HG03378 (cell line): ENCODE measurements around the gene SYT12.
"Not testable (repeated sequence)": the region's sequence is repeated elsewhere in the genome, so short reads cannot be mapped to it uniquely, and the experiment has no call there.

Experiments used
- ATAC-seq: cut with Tn5 transposase; IDR thresholded peaks from one replicate; pipeline ENCODE4 v1.9.1; 2021; ENCODE audit warnings: mild to moderate bottlenecking, moderate library complexity; ENCODE audit not compliant: unreplicated experiment

SYT12 gene

DNA sequence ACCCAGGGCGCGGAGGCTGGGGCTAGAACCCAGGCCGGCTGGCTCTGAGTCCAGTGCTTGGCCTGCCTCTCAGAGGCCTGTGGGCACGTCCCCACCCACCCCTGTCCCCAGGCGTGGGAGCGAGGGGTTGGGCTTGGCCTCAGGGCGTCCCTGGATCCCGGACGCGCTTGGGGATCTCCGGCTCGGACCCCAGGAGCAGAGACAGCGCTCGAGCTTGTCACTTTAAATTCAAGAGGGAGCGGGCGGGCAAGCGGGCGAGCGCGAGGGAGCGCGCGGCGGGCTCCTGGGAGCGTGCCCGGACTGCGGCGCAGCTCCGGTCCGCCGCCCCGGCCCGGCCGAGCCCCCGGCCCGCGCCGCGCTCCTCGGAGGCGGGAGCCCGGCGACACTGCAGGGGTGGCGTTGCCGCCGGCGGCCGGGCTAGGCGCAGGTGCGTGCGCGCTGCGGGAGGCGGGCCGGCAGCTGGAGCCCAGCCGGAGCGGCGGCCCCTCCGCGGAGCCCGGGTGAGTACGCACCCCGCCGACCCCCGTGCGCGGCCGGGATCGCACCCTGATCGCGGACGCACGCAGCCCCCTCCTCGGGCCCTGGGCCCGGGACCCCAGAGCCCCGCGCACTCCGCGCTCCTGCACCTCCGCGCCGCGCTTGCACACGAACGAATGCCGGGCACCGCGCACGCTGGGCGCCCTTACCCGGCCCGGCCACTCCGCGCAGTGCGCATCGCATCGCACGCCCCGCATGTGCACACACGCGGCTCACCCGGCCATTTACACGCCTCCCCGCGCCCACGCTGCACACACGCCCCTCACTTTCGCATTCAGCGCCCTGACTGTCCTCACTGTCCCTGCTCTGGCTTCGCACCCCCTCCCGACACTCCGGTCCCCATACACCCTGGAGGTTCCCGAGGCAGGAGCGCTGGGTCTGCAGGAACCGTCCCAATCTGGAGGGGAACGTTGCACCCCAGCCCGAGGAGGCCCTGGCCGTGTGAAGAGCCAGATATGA is at the start of gene SYT12:
SYT12 (plus strand) TSS at position 174 of the 996 bp plus-strand sequence. CDS start 7,011 bp downstream, outside the sequence.
- no peak for ATAC-seq

GRCh38 chr11:66973956-66974580 is 48.9 kb upstream of the SYT12 start:
- no peak for ATAC-seq

DNA sequence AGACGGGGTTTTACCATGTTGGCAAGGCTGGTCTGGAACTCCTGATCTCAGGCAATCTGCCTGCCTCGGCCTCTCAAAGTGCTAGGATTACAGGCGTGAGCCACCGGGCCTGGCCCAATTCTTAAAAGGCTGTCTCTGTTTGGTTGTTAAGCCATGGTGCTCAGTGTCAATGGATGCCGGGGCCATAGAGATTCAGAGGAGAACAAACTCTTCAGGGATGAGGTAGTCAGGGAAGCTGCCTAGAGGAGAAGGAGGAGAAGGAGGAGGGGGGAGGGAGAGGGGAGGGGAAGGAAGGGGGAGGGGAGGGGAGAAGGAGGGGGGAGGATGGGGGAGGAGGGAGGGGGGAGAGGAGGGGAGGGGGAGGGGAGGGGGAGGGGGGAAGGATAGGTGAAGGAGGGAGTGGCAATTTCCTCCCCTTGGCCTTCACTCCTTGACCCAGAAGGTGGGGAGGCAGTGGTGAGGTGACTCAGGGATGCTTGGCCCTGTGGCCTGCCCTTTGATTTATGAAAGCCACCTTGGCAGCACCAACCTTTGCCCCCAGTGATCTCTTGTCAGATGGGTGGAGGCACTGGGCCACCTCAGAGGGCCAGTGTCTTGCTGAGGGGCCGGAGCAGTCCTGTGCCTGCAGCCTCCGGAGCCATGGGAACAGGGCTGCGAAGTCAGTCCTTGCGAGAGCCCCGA is 48.1 kb upstream of the SYT12 start, which contains the start of gene C11orf86:
C11orf86 (plus strand) TSS at position 581 of the 681 bp plus-strand sequence; CDS start at position 640, 59 bp downstream.
- ATAC-seq, result no peak

- ATAC-seq, result no peak
These were observed 47.4 kb upstream of the SYT12 start for GRCh38 chr11:66975405-66976027.

DNA sequence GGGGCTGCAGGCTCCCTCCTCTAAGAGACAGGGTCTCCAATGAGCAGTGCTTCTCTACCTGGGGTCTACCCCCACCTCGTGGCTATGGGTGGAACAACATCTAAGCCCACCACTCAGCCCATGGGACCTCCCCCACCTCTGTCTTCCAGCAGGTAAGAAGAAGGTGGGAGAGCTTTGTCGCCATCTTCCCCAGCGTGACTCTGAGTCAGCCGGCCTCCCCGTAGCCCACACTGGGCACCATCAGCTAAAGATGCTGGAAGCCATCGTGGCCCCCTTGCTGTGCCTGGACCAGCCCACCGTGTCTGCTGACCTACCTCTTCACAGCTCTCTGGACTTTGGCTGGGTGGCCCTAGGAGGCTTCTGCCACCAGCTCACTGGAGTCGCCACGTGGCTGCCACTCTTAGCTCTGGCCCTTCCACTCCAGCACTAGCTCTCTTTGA is 46.9 kb upstream of the SYT12 start:
- ATAC-seq, result no peak

GRCh38 chr11:66976925-66977324 is 46.0 kb upstream of the SYT12 start:
- no peak for ATAC-seq

DNA sequence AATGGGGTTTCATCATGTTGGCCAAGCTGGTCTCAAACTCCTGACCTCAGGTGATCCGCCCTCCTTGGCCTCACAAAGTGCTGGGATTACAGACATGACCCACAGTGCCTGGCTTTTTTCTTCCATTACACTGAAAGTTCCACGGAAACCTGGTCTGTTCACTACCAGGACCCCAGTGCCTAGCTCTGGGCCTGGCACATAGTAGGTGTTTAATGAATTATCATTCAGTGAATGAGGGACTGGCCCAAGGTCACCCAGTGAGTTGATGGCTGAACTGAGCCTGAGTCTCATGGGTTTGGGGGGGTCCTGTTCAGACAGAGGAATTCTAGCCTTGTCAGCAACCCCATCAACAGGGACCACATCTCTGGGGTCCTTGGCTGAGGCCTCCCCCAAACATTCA is 44.7 kb upstream of the SYT12 start:
- no peak for ATAC-seq

GRCh38 chr11:66978717-66979116 is 44.2 kb upstream of the SYT12 start:
- ATAC-seq, result no peak

DNA sequence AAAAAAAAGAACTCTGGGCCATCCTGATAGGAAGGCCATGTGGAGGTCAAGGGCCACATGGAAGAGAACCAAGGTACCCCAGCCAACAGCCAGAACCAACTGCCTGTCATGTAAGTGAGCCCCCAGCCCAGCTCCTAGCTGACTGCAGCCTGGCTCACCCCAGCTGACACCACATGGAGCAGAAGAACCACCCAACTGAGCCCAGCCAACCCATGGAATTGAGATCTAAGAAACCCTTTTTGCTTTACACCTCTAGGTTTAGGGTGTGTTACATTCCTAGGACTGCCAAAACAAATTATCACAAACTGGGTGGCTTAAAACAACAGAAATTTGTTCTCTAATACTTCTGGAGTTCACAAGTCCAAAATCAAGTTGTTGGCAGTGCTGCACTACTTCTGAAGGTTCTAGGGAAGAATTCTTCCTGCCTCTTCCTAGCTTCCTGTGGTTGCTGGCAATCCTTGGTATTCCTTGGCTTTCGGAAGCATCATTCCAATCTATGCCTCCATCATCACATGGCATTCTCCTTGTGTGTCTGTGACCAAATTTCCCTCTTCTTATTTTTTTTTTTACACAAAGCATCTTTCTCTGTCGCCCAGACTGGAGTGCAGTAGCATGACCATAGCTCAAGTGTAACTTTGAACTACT is 43.5 kb upstream of the SYT12 start:
- no peak for ATAC-seq

DNA sequence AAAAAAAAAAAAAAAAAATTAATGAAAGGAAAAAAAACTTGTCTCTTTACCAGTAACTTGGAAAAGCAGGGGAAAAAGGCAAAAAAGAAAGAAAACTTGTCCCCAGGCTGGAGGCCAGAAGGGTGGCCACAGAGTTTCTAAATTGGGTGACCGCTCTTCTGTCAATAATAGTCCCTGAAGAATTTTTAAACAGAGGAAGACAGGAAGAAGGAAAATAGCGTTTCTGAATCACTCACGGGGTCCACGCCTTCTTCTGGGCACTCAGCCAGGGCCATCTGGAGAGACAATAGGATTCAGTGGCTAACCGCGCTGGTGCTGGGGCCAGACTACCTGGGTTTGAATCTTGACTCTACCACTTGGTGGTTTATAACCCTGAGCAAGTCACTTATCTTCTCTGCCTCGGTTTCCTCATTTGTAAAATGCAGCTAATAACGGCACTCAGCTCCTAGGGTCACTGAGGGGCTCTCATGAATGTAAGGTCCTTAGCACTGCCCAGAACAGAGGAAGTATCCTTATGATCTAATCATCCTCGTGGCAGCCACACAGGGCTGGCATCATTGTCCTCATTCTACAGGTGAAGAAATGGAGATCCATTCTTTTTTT is 40.9 kb upstream of the SYT12 start:
- no peak for ATAC-seq

DNA sequence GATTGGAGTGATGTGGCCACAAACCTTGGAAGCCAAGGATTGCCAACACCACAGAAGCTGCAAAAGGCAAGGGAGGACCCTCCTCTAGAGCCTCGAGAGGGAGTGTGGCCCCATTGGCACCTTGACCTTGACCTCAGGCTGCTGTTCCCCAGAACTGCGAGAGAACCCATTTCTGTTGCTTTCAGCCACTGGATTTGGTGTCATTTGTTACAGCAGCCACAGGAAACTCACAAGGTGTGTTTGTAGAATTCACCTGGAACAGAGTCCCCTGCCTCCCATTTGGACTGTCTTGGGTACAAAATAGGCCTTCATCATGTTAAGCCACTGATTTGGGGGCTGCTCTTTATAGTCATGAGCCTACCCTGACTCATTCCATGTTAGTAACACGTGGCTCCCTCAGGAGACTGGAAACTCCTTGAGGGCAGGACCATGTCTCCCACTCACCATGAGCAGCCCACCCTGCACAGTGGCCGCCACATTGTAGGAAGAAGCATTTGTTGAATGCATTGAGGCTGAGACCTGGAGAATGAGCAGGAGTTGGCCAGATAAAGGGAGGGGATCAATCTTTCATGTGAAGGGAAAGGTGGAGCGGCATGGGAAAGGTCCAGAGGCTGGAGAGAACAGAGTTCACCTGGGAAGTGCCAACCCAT is 39.5 kb upstream of the SYT12 start:
- ATAC-seq, result no peak

- no peak for ATAC-seq
These were observed 37.3 kb upstream of the SYT12 start for GRCh38 chr11:66985508-66986177.

DNA sequence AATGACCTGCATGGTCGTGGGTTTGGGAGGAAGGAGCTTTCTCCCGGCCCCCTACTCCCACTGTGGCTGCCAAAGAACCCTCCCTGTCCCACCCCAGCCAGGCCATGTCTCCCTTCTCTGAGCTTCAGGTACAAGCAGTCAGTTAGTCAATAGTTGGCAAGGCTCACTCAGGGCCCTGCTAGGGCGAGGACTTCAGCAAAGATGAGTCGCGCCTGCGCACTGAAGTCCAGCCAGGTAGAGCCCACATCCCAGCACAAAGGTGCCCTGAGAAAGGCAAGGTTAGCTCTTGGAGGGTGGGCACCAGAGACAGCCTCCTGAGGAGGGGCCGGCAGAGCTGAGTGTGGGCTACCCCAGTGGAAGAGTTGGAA is 36.8 kb upstream of the SYT12 start:
- ATAC-seq, result no peak

DNA sequence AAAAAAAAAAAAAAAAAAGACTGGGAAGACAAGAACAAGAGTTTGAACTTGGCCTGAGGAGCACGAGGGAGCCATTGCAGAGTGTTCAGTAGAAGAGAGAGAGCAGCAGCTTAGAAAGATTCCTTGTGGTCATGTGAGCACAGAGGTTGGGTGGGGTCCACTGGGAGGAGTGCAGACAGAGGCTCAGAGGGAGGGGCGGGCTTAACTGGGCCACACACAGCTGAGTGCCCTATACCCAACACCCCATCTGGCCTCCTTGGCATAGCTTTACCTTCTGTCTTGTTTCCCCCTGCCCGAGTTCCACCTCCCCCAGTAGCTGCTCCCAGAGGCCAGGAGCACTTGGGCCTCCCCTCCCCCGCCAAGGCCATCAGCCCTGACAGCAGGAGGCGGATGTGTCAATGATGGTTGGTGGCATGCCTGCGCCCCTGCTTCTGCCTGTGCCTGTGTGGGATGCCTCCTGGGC is 35.7 kb upstream of the SYT12 start:
- ATAC-seq, result no peak

- no peak for ATAC-seq
These were observed 34.9 kb upstream of the SYT12 start for GRCh38 chr11:66987924-66988637.

- ATAC-seq, result not testable (repeated sequence)
These were observed 34.2 kb upstream of the SYT12 start for GRCh38 chr11:66988741-66989140.

GRCh38 chr11:66989360-66989759 is 33.6 kb upstream of the SYT12 start:
- not testable (repeated sequence) for ATAC-seq

DNA sequence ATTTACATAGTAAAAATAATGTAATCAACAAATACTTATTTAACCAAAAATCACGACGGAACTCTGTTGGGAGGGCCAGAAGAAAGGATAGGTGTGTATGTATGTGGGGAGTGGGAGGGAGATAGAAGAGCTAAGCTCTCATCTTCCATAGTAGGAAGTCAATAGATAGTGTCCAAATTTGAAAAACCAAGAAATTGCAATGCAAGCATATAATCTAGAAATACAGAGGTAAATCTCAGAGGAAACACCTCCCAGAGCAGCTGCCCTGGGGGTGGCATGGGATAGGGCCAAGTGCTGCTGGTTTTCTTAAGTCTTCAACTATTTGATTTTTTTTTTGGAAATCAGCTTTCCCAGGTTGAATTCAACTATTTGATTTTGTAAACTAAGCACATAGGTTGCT is 30.9 kb upstream of the SYT12 start:
- no peak for ATAC-seq
